ENCODE results near the gene NUBPL.

DNA sequence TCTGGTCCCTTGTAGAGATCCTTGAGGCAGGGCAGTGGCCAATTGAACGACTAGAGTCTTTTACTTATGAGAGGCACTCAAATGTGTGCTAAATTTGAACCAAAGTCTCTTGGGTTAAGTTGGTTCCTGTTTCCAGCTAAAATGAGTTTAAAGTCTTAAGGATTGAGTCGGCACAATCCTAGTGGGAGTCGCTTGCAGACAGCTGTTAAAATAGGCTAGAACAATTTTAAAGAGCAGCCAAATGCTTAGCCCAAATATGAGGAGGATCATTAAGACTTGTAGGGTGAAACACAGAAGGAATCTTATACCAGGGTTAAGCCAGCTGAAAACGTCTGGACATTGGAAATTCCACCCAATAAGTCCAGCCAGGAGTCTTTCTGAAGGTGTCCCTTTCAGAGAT is 216.1 kb downstream of the NUBPL start:
- TF ChIP-seq TCF12 (IDR thresholded peaks at IDR 0.05) (no peak), RFX5 (IDR thresholded peaks at IDR 0.05; ENCODE audit: low read length) (no peak), TAF1 (IDR thresholded peaks at IDR 0.05; ENCODE audit: borderline replicate concordance, low read depth, low read length) (no peak), EP300 (IDR thresholded peaks at IDR 0.05; ENCODE audit: borderline replicate concordance in 1 of 2, low read depth in 1 of 2, low read length in 1 of 2) (no peak)
- TF ChIP-seq, protein P1, sequence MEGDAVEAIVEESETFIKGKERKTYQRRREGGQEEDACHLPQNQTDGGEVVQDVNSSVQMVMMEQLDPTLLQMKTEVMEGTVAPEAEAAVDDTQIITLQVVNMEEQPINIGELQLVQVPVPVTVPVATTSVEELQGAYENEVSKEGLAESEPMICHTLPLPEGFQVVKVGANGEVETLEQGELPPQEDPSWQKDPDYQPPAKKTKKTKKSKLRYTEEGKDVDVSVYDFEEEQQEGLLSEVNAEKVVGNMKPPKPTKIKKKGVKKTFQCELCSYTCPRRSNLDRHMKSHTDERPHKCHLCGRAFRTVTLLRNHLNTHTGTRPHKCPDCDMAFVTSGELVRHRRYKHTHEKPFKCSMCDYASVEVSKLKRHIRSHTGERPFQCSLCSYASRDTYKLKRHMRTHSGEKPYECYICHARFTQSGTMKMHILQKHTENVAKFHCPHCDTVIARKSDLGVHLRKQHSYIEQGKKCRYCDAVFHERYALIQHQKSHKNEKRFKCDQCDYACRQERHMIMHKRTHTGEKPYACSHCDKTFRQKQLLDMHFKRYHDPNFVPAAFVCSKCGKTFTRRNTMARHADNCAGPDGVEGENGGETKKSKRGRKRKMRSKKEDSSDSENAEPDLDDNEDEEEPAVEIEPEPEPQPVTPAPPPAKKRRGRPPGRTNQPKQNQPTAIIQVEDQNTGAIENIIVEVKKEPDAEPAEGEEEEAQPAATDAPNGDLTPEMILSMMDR (IDR thresholded peaks at IDR 0.05), result no peak
